ENCODE data around the gene COL2A1. TPM values are rescaled to one million over a fixed set of nuclear protein-coding genes. Genes with fewer than 3 reads are reported as not detected.

COL2A1 gene
- total RNA-seq (2014; rRNA removed; shearing (Covaris generic)) = 200 and 211 TPM in 2 replicates

DNA sequence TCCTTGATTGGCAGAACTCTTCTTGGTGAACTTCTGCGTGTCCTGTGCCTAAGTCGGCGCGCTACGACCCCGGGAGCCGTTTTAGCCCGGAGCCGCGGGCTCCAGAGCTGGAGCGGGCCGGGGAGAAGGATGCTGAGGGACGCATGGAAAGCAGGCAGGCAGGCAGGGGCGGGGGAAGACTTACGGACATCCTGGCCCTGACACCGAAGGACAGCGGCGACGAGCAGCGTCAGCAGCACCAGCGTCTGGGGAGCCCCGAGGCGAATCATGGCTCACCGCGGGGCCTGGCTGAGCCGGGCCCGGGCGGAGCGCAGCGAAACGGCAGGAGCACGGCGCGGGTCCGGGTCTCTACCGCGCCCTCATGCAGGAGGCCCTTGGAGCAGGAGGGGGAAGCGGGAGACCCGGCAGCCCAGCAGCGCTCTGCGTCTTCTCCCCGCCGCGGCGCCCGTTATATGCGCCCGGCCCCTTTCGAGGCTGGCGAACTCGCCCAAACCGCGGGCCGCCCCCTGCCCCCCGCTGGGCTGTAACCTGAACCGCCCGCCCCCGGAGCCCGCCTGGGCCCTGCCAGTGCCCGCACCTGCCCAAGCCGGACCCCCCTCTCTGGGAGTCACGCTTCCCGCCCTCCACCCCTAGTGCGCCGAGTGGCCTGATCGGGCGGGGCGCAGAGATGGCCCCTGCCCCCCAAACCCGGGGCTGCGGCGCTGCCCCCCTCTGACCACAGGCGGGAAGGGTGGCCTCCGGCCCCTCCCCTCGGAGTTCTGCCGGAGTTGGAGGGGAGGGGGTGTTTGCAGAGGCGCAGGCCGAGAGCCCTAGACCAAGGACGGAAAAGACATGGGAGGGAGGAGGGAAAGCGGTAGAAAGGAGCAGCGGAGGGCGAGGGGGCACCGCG is at the start of gene COL2A1:
COL2A1 (minus strand) TSS at position 424 of the 889 bp plus-strand sequence; CDS start at position 269, 155 bp downstream.
- Histone ChIP-seq H3K4me1 (no peaks in the 10 kb centered on the region), H3K9me3 (replicated peaks) (no peaks in the 10 kb centered on the region), H3K27ac (peak within 1 kb of the TSS; percentile 17), H3K36me3 (no peaks in the 10 kb centered on the region), H3K27me3 (no peaks in the 10 kb centered on the region), H3K4me3 (peak within 1 kb of the TSS; percentile 61)
- peak; percentile 88 to 89 for DNase-seq

GRCh38 chr12:48053883-48054282 is 49.6 kb upstream of the COL2A1 start:
- no peak for DNase-seq
- Histone ChIP-seq H3K4me3 (no peak overlapping the region), H3K36me3 (peaks cover 23% of the 10 kb centered on the region), H3K9me3 (replicated peaks) (peaks cover 4% of the 10 kb centered on the region; the same call in 1 of the 2 replicates), H3K27ac (no peak overlapping the region), H3K4me1 (no peaks in the 10 kb centered on the region), H3K27me3 (no peaks in the 10 kb centered on the region)

GRCh38 chr12:48053122-48053521 is 48.8 kb upstream of the COL2A1 start:
- Histone ChIP-seq H3K27ac (no peak overlapping the region), H3K36me3 (peaks cover 21% of the 10 kb centered on the region), H3K4me3 (no peak overlapping the region), H3K27me3 (no peaks in the 10 kb centered on the region), H3K9me3 (replicated peaks) (no peaks in the 10 kb centered on the region), H3K4me1 (no peaks in the 10 kb centered on the region)
- DNase-seq = no peak

GRCh38 chr12:48051681-48052080 is 47.4 kb upstream of the COL2A1 start:
- no peaks in the 10 kb centered on the region for H3K27me3 ChIP-seq
- DNase-seq = no peak
- no peaks in the 10 kb centered on the region for H3K4me1 ChIP-seq
- H3K4me3 ChIP-seq = no peak overlapping the region
- no peak overlapping the region for H3K27ac ChIP-seq
- no peaks in the 10 kb centered on the region for H3K9me3 ChIP-seq (replicated peaks)
- H3K36me3 ChIP-seq = peaks cover 30% of the 10 kb centered on the region

DNA sequence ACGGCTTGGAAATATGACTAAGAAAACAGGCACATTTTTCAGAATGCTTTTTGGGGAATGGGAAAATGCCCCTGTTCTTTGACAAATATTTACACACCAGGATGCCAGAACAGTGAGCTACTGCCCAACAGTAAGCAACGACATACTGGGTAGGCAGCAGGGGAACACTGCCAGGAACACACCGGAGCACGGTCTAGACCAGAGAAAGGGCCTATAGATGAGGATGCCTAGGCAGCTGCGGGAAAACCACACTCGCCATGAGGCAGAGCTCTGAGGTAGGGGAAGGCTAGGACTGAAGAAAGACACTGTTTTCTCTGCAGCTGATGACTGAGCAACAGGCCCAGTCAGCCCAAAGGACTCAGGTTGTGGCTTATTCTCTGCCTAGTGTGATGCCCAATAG is 45.9 kb upstream of the COL2A1 start:
- no peak overlapping the region for H3K4me3 ChIP-seq
- H3K27ac ChIP-seq = no peak overlapping the region
- H3K27me3 ChIP-seq = no peaks in the 10 kb centered on the region
- DNase-seq = no peak
- H3K4me1 ChIP-seq = no peaks in the 10 kb centered on the region
- peaks cover 42% of the 10 kb centered on the region for H3K36me3 ChIP-seq
- no peaks in the 10 kb centered on the region for H3K9me3 ChIP-seq (replicated peaks)

GRCh38 chr12:48045965-48046518 is 41.8 kb upstream of the COL2A1 start:
- H3K27me3 ChIP-seq = no peaks in the 10 kb centered on the region
- no peak for DNase-seq
- H3K4me1 ChIP-seq = no peaks in the 10 kb centered on the region
- H3K36me3 ChIP-seq = peaks cover 60% of the 10 kb centered on the region
- H3K4me3 ChIP-seq = no peak overlapping the region
- H3K27ac ChIP-seq = no peak overlapping the region
- H3K9me3 ChIP-seq (replicated peaks) = no peaks in the 10 kb centered on the region

- Histone ChIP-seq H3K9me3 (replicated peaks) (no peaks in the 10 kb centered on the region), H3K27me3 (no peaks in the 10 kb centered on the region), H3K4me1 (no peaks in the 10 kb centered on the region), H3K4me3 (no peak overlapping the region), H3K36me3 (peaks cover 60% of the 10 kb centered on the region), H3K27ac (no peak overlapping the region)
- no peak for DNase-seq
Measured at GRCh38 chr12:48045061-48045846, 41.0 kb upstream of the COL2A1 start.

GRCh38 chr12:48044396-48044795 is 40.1 kb upstream of the COL2A1 start:
- no peaks in the 10 kb centered on the region for H3K4me1 ChIP-seq
- peaks cover 55% of the 10 kb centered on the region for H3K36me3 ChIP-seq
- DNase-seq = no peak
- H3K9me3 ChIP-seq (replicated peaks) = no peaks in the 10 kb centered on the region
- H3K27ac ChIP-seq = no peak overlapping the region
- no peak overlapping the region for H3K4me3 ChIP-seq
- no peaks in the 10 kb centered on the region for H3K27me3 ChIP-seq

DNA sequence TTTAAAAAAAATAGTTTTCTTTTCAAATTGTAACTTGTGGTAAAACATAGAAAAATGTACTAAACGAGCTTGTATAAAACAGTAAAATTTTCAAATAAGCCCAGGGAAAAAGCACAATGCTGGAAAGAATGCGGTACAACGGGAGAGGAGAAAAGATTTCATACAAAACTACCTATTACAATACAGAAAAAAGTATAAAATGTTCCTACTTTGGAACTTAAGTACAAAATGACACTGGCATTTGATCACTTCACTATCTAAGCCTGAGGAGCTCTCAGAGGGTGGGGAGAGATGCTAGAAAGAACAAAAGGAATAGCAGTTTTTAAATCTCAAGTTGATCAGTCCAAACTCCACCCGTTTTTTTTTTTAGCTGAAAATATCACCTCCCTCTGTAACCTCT is 39.5 kb upstream of the COL2A1 start:
- Histone ChIP-seq H3K27ac (no peak overlapping the region), H3K4me3 (no peak overlapping the region), H3K4me1 (no peaks in the 10 kb centered on the region), H3K9me3 (replicated peaks) (no peaks in the 10 kb centered on the region), H3K27me3 (no peaks in the 10 kb centered on the region), H3K36me3 (peaks cover 50% of the 10 kb centered on the region)
- no peak for DNase-seq

GRCh38 chr12:48041591-48042423 is 37.5 kb upstream of the COL2A1 start:
- DNase-seq = no peak
- H3K4me1 ChIP-seq = no peaks in the 10 kb centered on the region
- H3K27ac ChIP-seq = no peak overlapping the region
- no peaks in the 10 kb centered on the region for H3K27me3 ChIP-seq
- H3K36me3 ChIP-seq = peaks cover 36% of the 10 kb centered on the region
- no peak overlapping the region for H3K4me3 ChIP-seq
- H3K9me3 ChIP-seq (replicated peaks) = no peaks in the 10 kb centered on the region

GRCh38 chr12:48040354-48040753 is 36.1 kb upstream of the COL2A1 start:
- H3K27ac ChIP-seq = no peak overlapping the region
- no peak overlapping the region for H3K4me3 ChIP-seq
- no peaks in the 10 kb centered on the region for H3K9me3 ChIP-seq (replicated peaks)
- no peak for DNase-seq
- H3K27me3 ChIP-seq = no peaks in the 10 kb centered on the region
- no peaks in the 10 kb centered on the region for H3K4me1 ChIP-seq
- H3K36me3 ChIP-seq = peaks cover 21% of the 10 kb centered on the region

DNA sequence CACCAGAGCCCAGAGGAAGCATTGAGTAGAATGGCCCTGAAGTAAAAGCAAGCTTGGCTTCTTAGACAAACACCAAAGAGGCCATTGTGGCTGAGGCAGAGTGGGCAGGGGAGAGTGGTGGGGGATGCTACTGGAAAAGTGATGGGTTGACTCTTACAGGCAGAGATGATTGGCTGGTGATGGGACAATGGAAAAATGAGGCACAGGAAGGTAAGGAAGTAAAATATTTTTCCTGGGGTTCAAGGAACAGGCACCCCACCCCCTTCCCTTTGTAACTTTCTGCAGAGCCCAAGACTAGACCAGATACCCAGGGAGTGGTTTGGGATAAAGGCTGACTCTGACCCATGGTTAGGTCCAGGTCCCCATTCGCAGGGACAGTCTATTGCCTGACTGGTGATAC is 34.9 kb upstream of the COL2A1 start:
- H3K9me3 ChIP-seq (replicated peaks) = no peaks in the 10 kb centered on the region
- no peak for DNase-seq
- no peaks in the 10 kb centered on the region for H3K27me3 ChIP-seq
- H3K36me3 ChIP-seq = peaks cover 10% of the 10 kb centered on the region
- H3K27ac ChIP-seq = no peak overlapping the region
- H3K4me1 ChIP-seq = no peaks in the 10 kb centered on the region
- H3K4me3 ChIP-seq = no peak overlapping the region

- no peak overlapping the region for H3K27ac ChIP-seq
- peaks cover 5% of the 10 kb centered on the region for H3K36me3 ChIP-seq
- H3K4me3 ChIP-seq = no peak overlapping the region
- DNase-seq = no peak
- no peaks in the 10 kb centered on the region for H3K9me3 ChIP-seq (replicated peaks)
- no peaks in the 10 kb centered on the region for H3K4me1 ChIP-seq
- H3K27me3 ChIP-seq = no peaks in the 10 kb centered on the region
Measured at GRCh38 chr12:48038085-48038484, 33.8 kb upstream of the COL2A1 start.

DNA sequence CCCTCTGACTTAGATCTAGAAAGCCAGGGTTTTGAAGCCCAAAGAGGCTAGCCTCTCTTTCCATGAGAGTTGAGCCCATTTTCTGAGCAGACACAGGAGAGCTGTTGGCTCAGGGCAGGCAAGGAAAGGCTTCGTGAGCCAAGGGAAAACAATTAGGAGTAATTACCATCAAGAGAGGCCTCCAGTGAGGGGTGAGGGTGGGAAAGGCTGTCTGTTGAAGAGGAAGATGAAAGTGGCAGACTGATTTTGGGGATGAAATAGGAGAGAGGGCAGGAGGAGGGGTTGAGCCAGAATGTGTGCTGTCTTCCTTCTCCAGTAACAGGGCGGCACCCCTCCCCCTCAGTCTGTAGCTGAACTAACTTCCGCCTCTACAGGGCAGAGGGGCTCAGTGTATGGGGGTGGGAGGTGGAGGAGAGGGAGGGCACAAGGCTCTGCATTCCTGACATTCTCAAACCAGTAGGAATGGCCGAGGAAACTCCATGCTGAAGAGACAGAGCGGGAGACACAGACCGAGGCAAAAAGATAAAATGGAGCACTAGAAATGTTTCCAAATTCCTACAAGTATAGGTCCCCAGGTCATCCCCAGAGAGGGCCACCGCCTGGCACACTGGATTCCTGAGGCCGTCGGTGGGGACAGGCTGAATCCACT is 33.1 kb upstream of the COL2A1 start:
- Histone ChIP-seq H3K27ac (no peak overlapping the region), H3K9me3 (replicated peaks) (no peaks in the 10 kb centered on the region), H3K4me1 (no peaks in the 10 kb centered on the region), H3K36me3 (no peaks in the 10 kb centered on the region), H3K27me3 (no peaks in the 10 kb centered on the region), H3K4me3 (no peak overlapping the region)
- peak; percentile 22 to 32 for DNase-seq
